NT2/D1 (cell line): ENCODE data around the gene DDX39A.

Experiments
- DNase-seq: peaks from one replicate; pipeline ENCODE4 v3.0.0-alpha.2; 2011; ENCODE audit warnings: low read depth, low spot score
- H3K27me3 ChIP-seq: 2 replicates; pipeline ENCODE4 v1.6.0; 2011; ENCODE audit warnings: mild to moderate bottlenecking; ENCODE audit not compliant: insufficient read length, insufficient read depth
- H3K36me3 ChIP-seq: 2 replicates; pipeline ENCODE4 v1.6.1; 2011; ENCODE audit warnings: mild to moderate bottlenecking, low read length, mixed read lengths; ENCODE audit not compliant: insufficient read depth, insufficient read length
- H3K4me1 ChIP-seq: 2 replicates; pipeline ENCODE4 v1.5.1; 2011; ENCODE audit not compliant: insufficient read depth, insufficient read length
- H3K4me3 ChIP-seq: 2 replicates; pipeline ENCODE4 v1.5.1; 2011; ENCODE audit warnings: low read depth; ENCODE audit not compliant: insufficient read length
- H3K9ac ChIP-seq: 2 replicates; pipeline ENCODE4 v1.6.0; 2011; ENCODE audit warnings: low read depth; ENCODE audit not compliant: insufficient read length
- H3K9me3 ChIP-seq: 2 replicates; pipeline ENCODE4 v1.5.1; 2011; ENCODE audit warnings: mild to moderate bottlenecking, low read length; ENCODE audit not compliant: insufficient read depth
- SUZ12 ChIP-seq: IDR thresholded peaks from 2 replicates; pipeline ENCODE4 v1.6.1; 2011; ENCODE audit not compliant: insufficient read length, insufficient read depth; ENCODE audit errors: extremely low read depth
- YY1 ChIP-seq: IDR thresholded peaks from 2 replicates; pipeline ENCODE4 v1.6.1; 2011; ENCODE audit not compliant: insufficient read length, insufficient read depth
- ZNF274 ChIP-seq: IDR thresholded peaks from 2 replicates; pipeline ENCODE4 v1.6.1; 2011; ENCODE audit warnings: mild to moderate bottlenecking, low read depth, low read length

DDX39A gene

DNA sequence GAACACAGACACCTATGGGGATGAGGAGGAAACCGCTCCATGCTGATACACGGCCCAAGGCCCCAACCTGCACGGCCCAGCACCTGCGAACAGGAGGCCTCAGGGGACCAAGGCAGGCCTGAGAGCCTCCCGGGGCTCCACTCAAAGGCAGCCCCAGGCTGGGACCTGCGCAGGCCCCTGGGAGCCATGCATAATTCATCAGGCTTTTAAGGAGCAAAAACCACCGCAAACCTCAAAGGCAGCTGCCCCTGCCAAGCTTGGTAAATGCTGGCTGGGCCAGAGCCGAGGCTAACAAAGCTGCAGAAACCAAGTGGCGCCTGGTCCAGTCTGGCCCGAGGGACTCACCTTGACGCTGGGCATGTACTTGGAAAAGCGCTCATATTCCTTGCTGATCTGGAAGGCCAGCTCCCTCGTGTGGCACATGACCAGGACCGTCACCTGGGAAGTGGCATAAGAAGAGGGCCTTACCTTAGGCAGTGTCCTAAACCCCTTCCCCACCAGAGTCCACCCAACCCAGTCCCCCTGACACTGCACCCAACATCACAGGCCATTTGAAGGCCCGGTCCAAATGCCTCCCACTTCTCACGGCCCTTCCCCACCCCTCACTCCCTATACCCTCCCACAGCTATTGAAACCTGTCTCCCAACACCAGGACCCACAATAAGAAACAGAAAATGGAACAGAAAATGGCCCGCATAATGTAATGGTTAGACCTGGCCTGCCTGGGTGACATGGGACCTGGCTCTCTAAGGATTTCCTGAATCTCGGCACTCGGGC is 7.8 kb downstream of the DDX39A start:
- Histone ChIP-seq H3K4me1 (peaks cover 24% of the 10 kb centered on the region), H3K4me3 (no peak overlapping the region), H3K27me3 (no peaks in the 10 kb centered on the region), H3K9me3 (no peaks in the 10 kb centered on the region), H3K36me3 (peaks cover 91% of the 10 kb centered on the region), H3K9ac (peak overlapping the region; percentile 21)
- no peak for DNase-seq
- TF ChIP-seq ZNF274 (no peak), YY1 (no peak), SUZ12 (no peak)

DNA sequence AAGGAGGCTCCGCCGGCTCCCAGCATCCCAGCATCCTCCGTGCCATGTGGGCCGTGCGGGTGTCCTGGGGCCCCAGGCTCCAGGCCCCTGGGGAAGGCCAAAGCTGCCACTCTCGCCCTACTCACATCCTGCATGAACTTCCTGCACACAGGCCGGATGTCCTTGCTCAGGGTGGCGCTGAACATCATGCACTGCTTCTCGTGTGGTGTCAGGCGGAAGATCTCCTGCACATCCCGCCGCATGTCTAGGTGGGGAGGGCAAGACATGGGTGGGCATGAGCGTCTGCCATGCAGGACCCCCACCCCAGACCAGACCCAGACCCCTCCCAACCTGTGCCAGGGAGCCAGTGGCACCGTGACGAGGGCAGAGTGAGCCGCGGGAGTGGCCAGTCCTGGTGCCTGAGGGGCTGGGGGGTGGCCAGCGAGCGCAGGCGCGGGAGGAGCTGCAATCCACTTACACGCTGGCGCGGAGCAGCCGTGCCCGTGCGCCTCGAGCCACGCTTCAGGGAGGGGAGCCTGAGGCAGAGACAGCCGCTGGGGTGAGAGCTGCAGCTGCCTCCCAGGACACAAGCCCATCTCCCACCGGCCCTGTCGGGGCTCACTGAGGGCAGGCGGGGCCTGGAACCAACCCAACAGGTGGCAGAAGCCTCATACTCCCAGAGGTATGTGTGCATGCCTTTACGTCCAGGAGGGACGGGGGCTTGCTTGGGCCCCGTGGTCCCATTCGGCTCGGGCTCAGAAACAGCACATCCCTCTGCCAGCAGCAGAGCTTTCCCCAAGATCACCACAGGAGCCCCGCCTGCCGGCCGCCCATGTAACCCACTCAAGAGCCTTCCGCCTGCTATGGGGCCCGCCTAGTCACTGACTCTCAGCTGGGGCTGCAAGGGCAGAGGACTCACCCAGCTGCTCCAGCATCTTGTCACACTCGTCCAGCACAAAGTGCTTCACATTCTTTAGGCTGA is 8.8 kb downstream of the DDX39A start:
- H3K27me3 ChIP-seq: no peaks in the 10 kb centered on the region
- peaks cover 82% of the 10 kb centered on the region for H3K36me3 ChIP-seq
- H3K9ac ChIP-seq: peak overlapping the region; percentile 21
- H3K4me3 ChIP-seq: no peak overlapping the region
- H3K9me3 ChIP-seq: no peaks in the 10 kb centered on the region
- peaks cover 26% of the 10 kb centered on the region for H3K4me1 ChIP-seq
- no peak for DNase-seq
- TF ChIP-seq YY1: no peak

DNA sequence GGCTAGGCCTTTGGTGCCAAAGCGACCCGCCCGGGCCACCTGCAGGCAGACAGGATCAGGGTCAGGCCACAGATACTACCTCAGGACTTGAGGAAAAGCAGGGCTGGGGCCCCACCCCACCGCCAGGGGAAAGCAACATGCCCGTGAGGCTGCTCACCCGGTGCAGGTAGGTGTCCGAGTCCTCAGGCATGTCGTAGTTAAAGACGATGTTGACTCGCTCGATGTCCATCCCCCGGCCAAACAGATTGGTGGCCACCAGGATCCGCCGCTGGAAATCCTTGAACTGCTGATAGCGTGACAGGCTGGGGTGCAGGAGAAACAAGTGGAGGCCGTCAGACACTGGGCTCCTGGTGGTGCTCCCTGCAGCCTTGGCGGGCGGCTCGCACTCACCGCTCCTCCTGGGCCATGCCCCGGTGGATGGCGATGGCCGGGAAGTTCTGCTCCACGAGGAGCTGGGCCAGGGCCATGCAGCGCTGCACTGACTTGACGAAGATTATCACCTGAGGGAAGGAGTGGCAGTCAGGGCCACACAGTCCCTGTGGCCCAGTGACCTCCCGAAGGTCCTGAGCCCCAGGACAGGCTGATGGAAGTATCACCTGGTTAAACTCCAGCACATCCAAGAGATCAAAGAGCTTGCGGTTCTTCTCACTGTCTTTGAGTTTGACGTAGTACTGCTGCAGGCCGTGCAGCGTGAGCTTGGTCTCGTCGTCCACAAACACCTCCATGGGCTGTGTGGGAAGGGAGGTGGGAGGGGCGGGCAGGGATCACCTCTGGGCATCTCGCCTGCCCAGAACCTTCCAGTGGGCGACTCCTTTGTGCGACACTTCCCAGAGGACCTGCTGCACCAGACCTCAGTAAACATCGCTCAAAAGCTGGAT is 9.8 kb downstream of the DDX39A start:
- peak overlapping the region; percentile 21 for H3K9ac ChIP-seq
- H3K9me3 ChIP-seq: no peaks in the 10 kb centered on the region
- DNase-seq: no peak
- H3K27me3 ChIP-seq: no peaks in the 10 kb centered on the region
- H3K36me3 ChIP-seq: peaks cover 79% of the 10 kb centered on the region
- peaks cover 21% of the 10 kb centered on the region for H3K4me1 ChIP-seq
- H3K4me3 ChIP-seq: no peak overlapping the region
- TF ChIP-seq ZNF274 (no peak), YY1 (no peak), SUZ12 (no peak)

DNA sequence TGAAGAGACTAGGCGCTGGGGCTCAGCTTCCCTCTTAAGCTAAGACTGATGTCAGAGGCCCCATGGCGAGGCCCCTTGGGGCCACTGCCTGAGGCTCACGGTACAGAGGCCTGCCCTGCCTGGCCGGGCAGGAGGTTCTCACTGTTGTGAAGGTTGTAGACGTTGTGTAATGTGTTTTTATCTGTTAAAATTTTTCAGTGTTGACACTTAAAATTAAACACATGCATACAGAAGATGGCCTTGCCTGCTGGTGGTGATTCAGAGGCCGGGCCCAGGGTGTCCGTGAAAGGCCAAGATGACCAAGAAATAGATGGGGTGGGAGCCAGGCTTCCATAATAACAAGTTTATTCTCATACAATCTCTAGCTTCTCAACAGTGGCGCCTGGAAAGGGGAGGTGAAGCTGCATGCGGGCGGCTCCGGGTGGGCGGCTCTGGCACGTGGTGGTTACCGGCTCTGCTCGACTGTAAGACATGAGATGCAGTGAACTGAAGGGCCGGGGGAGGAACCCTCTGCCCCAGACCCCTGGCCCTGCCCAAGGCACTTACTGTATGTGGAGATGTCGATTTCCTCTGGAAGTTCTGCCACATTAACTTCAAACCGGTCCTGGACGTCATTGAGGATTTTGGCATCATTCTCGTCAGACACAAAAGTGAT is 10.5 kb downstream of the DDX39A start:
- Histone ChIP-seq H3K27me3 (no peaks in the 10 kb centered on the region), H3K4me1 (peaks cover 19% of the 10 kb centered on the region), H3K36me3 (peaks cover 76% of the 10 kb centered on the region), H3K9me3 (no peaks in the 10 kb centered on the region), H3K9ac (peak overlapping the region; percentile 21), H3K4me3 (no peak overlapping the region)
- DNase-seq: no peak
- TF ChIP-seq ZNF274: no peak
- no peak for TF ChIP-seq SUZ12
- no peak for TF ChIP-seq YY1

DNA sequence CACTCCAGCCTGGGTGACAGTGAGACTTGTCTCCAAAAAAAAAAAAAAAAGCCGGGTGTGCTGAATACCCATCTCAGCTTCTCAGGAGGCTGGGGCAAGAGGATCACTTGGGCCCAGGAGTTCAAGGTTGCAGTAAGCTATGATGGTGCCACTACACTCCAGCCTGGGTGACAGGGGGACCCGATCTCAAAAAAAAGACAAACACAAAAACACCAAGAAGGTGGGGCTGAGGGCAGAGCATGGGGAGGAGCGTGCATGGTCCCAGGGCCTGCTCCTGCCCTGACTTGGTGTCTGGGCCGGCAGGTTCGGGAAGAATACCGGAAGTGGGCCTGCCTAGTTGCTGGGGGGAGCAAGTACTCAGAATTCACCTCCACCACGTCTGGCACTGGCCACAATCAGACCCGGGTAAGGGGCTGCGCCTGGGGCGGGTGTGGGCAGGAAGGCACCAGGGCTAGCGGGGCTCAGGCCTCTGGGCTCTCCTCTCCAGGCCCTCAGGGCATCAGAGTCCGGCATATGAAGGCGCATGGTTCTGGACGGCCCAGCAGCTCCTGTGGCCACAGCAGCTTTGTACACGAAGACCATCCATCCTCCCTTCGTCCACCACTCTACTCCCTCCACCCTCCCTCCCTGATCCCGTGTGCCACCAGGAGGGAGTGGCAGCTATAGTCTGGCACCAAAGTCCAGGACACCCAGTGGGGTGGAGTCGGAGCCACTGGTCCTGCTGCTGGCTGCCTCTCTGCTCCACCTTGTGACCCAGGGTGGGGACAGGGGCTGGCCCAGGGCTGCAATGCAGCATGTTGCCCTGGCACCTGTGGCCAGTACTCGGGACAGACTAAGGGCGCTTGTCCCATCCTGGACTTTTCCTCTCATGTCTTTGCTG is 11.3 kb downstream of the DDX39A start:
- peak overlapping the region; percentile 21 for H3K9ac ChIP-seq
- TF ChIP-seq YY1 (no peak), ZNF274 (no peak), SUZ12 (no peak)
- no peaks in the 10 kb centered on the region for H3K9me3 ChIP-seq
- peaks cover 14% of the 10 kb centered on the region for H3K4me1 ChIP-seq
- DNase-seq: no peak
- peaks cover 69% of the 10 kb centered on the region for H3K36me3 ChIP-seq
- no peak overlapping the region for H3K4me3 ChIP-seq
- H3K27me3 ChIP-seq: no peaks in the 10 kb centered on the region
